ENCODE data around the gene FAM47B. TPM values are rescaled to one million over a fixed set of nuclear protein-coding genes. Genes with fewer than 3 reads are reported as not detected.

Gene FAM47B
- total and polyA plus RNA-seq, 2 of the 4 experiments (the other 2 are of a cell fraction), result not detected

- Histone ChIP-seq H3K18ac (ENCODE audit: low read depth, low read length) (no peak overlapping the region), H3K79me1 (ENCODE audit: low read depth in 1 of 2, low read length in 2 of 2) (no peaks in the 10 kb centered on the region), H3K9me3 (ENCODE audit: control insufficient read depth, insufficient read depth, low read length) (no peaks in the 10 kb centered on the region), H2AFZ (replicated peaks; ENCODE audit: low read length, poor library complexity) (peak overlapping the region; percentile 32), H2BK120ac (ENCODE audit: low read depth, low read length) (no peak overlapping the region), H2AK5ac (ENCODE audit: low read depth, low read length) (no peak overlapping the region), H2BK5ac (ENCODE audit: low read depth, low read length, poor library complexity, severe bottlenecking) (no peak overlapping the region), H2BK15ac (ENCODE audit: low read depth, low read length) (no peak overlapping the region), H3K4me1 (ENCODE audit: control insufficient read depth, insufficient read depth, low read length) (no peaks in the 10 kb centered on the region), H4K5ac (ENCODE audit: low read depth, low read length) (no peak overlapping the region), H3K4me3 (ENCODE audit: insufficient read depth, low read depth, low read length) (no peak overlapping the region), H3K23ac (ENCODE audit: low read depth, low read length) (no peak overlapping the region), H2BK20ac (ENCODE audit: low read depth, low read length) (no peak overlapping the region), H4K20me1 (ENCODE audit: insufficient read depth, low read length) (no peaks in the 10 kb centered on the region), H3K56ac (ENCODE audit: extremely low read depth, insufficient read depth, low read length) (no peak overlapping the region), H3K9me1 (ENCODE audit: insufficient read depth, low read length) (no peaks in the 10 kb centered on the region), H3K27me3 (ENCODE audit: control insufficient read depth, insufficient read depth, low read length) (no peaks in the 10 kb centered on the region; the same call in 1 of the 2 replicates), H3K9ac (ENCODE audit: low read depth, low read length) (no peak overlapping the region), H3K4ac (ENCODE audit: low read depth, low read length) (no peak overlapping the region), H3K4me2 (ENCODE audit: low read depth, low read length) (no peak overlapping the region), H3K36me3 (ENCODE audit: control insufficient read depth, insufficient read depth, low read length) (no peaks in the 10 kb centered on the region), H4K8ac (ENCODE audit: low read depth in 2 of 2, low read length in 2 of 2) (no peak overlapping the region), H2AK9ac (replicated peaks; ENCODE audit: low read depth, low read length, poor library complexity) (peak overlapping the region; percentile 28), H3K14ac (replicated peaks; ENCODE audit: low read depth, low read length) (no peak overlapping the region), H3K27ac (ENCODE audit: insufficient read depth, low read length) (no peak overlapping the region), H4K91ac (ENCODE audit: insufficient read depth, low read depth, low read length) (no peak overlapping the region)
- no TSS peak for BruUV-seq (replicated peaks)
- dilution Hi-C loops (cut with HindIII; ENCODE audit: low sequenced_read_pairs, unreplicated experiment) (no loop called here), in situ Hi-C loops (cut with MboI; ENCODE audit: low sequenced_read_pairs) (no loop called here), intact Hi-C loops (cut with micrococcal nuclease) (no loop called here)
- TF ChIP-seq BHLHE40 (IDR thresholded peaks at IDR 0.05; ENCODE audit: low read depth, low read length) (no peak), SMC3 (IDR thresholded peaks at IDR 0.05; ENCODE audit: low read depth, low read length) (no peak)
- ATAC-seq (ENCODE audit: low read depth) (no peak), DNase-seq (no peak)
- POLR2A ChIA-PET (ENCODE audit: unreplicated experiment), result no interaction called here
- CTCF ChIA-PET, result no interaction called here
- 83% methylated on average over 1 of the region's 3 CpGs; no CpG with 5 or more reads in 1 of the 2 experiments for WGBS, 2 experiments (ENCODE audit: extremely low coverage in 2 of 2, insufficient read length in 1 of 2)
These were observed 35.6 kb downstream of the FAM47B start for GRCh38 chrX:34978171-34978570.

All from IMR-90 (cell line).